ENCODE results near the gene WDFY2. TPM values are rescaled to one million over a fixed set of nuclear protein-coding genes. Genes with fewer than 3 reads are reported as not detected.

Gene WDFY2
- total RNA-seq, 1 donor from 2014 or later = 16.2 TPM

DNA sequence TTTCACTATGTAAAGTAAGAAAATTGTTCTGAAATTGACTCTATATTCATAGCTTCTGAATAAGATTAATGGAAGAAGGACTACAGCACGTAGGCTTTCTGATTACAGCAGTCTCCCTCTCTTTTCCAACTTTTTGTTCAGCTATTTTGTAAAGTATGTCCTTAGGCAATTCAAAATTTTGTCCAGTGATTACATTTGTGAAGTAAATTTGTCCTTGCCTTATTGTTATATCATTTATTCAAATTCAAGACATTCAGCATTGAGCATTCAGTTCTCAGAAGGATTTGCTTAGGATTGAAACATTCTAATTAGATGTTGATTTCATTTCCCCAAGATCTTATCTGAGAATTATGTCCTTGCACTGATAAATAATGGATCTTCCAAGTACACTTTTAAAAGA, 76.6 kb downstream of the WDFY2 start:
- no peak for DNase-seq (ENCODE audit: low read depth)
- Histone ChIP-seq H3K27me3 (ENCODE audit: insufficient read depth, low read length) (no peaks in the 10 kb centered on the region), H3K36me3 (ENCODE audit: insufficient read depth, low read length) (peaks cover 3% of the 10 kb centered on the region), H3K79me2 (ENCODE audit: insufficient read depth, low read length) (peaks cover 60% of the 10 kb centered on the region), H3K27ac (ENCODE audit: low read depth, low read length) (no peak overlapping the region), H3K4me2 (ENCODE audit: low read length) (no peak overlapping the region), H3K4me1 (ENCODE audit: insufficient read depth, low read length) (no peaks in the 10 kb centered on the region), H3K4me3 (ENCODE audit: insufficient read depth, low read depth, low read length) (no peak overlapping the region), H3K9ac (ENCODE audit: low read length) (no peak overlapping the region), H2AFZ (ENCODE audit: low read depth, low read length) (no peak overlapping the region), H3K9me3 (ENCODE audit: insufficient read depth, low read depth, low read length) (no peaks in the 10 kb centered on the region), H4K20me1 (ENCODE audit: insufficient read depth, low read length) (peaks cover 9% of the 10 kb centered on the region)
- H3K4me1 Mint-ChIP-seq (ENCODE audit: low read depth, unreplicated experiment) = peaks cover 13% of the 10 kb centered on the region
- H3K4me3 Mint-ChIP-seq (ENCODE audit: unreplicated experiment) = no peak overlapping the region
- H3K27ac Mint-ChIP-seq (ENCODE audit: unreplicated experiment) = no peak overlapping the region
- H3K36me3 Mint-ChIP-seq (ENCODE audit: low read depth, unreplicated experiment) = peaks cover 13% of the 10 kb centered on the region
- FAIRE-seq = no peak
- peaks cover 5% of the 10 kb centered on the region for H3K9me3 Mint-ChIP-seq (ENCODE audit: unreplicated experiment)
- TF ChIP-seq, protein P1, sequence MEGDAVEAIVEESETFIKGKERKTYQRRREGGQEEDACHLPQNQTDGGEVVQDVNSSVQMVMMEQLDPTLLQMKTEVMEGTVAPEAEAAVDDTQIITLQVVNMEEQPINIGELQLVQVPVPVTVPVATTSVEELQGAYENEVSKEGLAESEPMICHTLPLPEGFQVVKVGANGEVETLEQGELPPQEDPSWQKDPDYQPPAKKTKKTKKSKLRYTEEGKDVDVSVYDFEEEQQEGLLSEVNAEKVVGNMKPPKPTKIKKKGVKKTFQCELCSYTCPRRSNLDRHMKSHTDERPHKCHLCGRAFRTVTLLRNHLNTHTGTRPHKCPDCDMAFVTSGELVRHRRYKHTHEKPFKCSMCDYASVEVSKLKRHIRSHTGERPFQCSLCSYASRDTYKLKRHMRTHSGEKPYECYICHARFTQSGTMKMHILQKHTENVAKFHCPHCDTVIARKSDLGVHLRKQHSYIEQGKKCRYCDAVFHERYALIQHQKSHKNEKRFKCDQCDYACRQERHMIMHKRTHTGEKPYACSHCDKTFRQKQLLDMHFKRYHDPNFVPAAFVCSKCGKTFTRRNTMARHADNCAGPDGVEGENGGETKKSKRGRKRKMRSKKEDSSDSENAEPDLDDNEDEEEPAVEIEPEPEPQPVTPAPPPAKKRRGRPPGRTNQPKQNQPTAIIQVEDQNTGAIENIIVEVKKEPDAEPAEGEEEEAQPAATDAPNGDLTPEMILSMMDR (IDR thresholded peaks at IDR 0.05; ENCODE audit: insufficient read depth, low read depth, low read length) = no peak
- no peak for TF ChIP-seq EZH2 (IDR thresholded peaks at IDR 0.05; ENCODE audit: insufficient read depth, low read length)
- H3K27me3 Mint-ChIP-seq (ENCODE audit: low read depth, unreplicated experiment) = no peaks in the 10 kb centered on the region

DNA sequence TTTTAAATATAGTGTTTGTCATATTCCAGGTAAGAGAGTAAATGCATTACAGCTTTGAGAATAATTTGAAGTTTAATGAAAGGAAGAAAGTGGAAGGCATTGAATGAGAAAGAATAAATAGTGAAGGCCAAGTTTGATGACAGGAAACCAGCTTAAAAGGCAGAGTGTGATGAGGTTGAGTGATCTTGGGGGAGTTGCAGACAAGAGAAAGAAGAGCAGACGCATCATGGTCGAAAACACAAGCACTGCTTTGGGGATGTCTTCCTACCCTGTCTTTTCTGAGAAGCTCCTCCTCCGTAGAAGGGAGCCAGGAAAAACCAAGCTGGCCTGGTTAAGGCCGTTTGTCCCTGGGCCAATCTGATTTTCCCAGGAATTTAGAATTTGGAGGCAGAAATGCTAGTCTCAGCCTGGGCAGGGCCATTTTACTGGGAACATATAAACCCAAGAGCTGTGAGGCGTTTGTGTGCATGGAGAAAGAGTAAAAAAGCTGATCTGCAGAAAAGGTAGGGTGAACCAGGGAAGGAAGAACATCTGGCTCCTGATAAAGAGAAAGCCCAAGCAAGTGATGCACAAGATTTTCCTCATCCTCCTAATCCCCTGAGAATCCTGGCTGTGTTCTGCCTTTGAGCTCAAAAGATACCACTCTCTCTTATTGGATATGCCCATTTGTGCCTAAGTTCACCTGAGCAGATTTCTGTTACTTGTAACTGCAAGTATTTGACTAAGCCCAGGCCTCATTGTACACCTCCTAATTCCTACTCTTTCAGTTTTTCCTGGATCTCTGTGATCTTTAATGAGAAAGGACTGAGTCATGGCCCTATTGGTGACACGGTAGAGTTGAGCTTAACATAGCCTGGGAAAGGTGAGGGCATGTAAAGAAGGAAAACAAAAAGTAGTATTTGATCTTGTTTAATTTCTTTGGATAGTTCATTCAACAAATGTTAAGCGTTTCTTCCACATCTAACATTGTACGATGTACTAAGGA, 80.0 kb downstream of the WDFY2 start:
- Histone ChIP-seq H3K9me3 (ENCODE audit: insufficient read depth, low read depth, low read length) (no peaks in the 10 kb centered on the region), H3K27me3 (ENCODE audit: insufficient read depth, low read length) (no peaks in the 10 kb centered on the region), H3K4me1 (ENCODE audit: insufficient read depth, low read length) (no peaks in the 10 kb centered on the region), H2AFZ (ENCODE audit: low read depth, low read length) (no peak overlapping the region), H3K27ac (ENCODE audit: low read depth, low read length) (no peak overlapping the region), H4K20me1 (ENCODE audit: insufficient read depth, low read length) (peaks cover 7% of the 10 kb centered on the region), H3K9ac (ENCODE audit: low read length) (no peak overlapping the region), H3K4me2 (ENCODE audit: low read length) (no peak overlapping the region), H3K4me3 (ENCODE audit: insufficient read depth, low read depth, low read length) (no peak overlapping the region), H3K36me3 (ENCODE audit: insufficient read depth, low read length) (peaks cover 3% of the 10 kb centered on the region), H3K79me2 (ENCODE audit: insufficient read depth, low read length) (peaks cover 40% of the 10 kb centered on the region)
- peaks cover 13% of the 10 kb centered on the region for H3K36me3 Mint-ChIP-seq (ENCODE audit: low read depth, unreplicated experiment)
- TF ChIP-seq, protein P1 (IDR thresholded peaks at IDR 0.05; ENCODE audit: insufficient read depth, low read depth, low read length) = no peak
- no peak for TF ChIP-seq EZH2 (IDR thresholded peaks at IDR 0.05; ENCODE audit: insufficient read depth, low read length)
- DNase-seq (ENCODE audit: low read depth) (no peak), FAIRE-seq (peak; percentile 62)
- H3K9me3 Mint-ChIP-seq (ENCODE audit: unreplicated experiment) = peaks cover 4% of the 10 kb centered on the region
- H3K4me1 Mint-ChIP-seq (ENCODE audit: low read depth, unreplicated experiment) = peaks cover 25% of the 10 kb centered on the region
- H3K27ac Mint-ChIP-seq (ENCODE audit: unreplicated experiment) = no peak overlapping the region
- H3K27me3 Mint-ChIP-seq (ENCODE audit: low read depth, unreplicated experiment) = no peaks in the 10 kb centered on the region
- no peak overlapping the region for H3K4me3 Mint-ChIP-seq (ENCODE audit: unreplicated experiment)

DNA sequence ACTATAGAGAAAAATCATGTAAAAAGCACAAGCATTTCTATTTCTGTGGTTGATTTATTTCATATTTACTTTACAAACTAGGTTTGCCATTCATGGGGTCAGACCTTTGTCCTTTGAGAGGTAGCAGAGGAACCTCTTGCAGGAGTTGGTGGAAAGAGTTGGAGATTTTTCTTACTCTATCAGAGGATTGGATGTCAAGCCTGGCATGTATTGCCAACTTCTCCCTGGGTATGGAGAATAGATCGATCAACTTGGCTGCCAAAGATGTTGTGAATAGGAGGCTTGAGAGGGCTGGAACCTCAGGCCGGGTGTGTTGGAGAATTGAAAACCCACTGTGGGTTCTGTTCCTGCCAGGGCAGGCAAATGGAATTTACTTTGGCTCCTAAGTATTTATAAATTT, 81.2 kb downstream of the WDFY2 start:
- Histone ChIP-seq H3K4me1 (ENCODE audit: insufficient read depth, low read length) (no peaks in the 10 kb centered on the region), H3K36me3 (ENCODE audit: insufficient read depth, low read length) (peaks cover 3% of the 10 kb centered on the region), H3K27me3 (ENCODE audit: insufficient read depth, low read length) (no peaks in the 10 kb centered on the region), H2AFZ (ENCODE audit: low read depth, low read length) (no peak overlapping the region), H3K79me2 (ENCODE audit: insufficient read depth, low read length) (peaks cover 41% of the 10 kb centered on the region), H3K9me3 (ENCODE audit: insufficient read depth, low read depth, low read length) (no peaks in the 10 kb centered on the region), H3K4me2 (ENCODE audit: low read length) (no peak overlapping the region), H4K20me1 (ENCODE audit: insufficient read depth, low read length) (peaks cover 3% of the 10 kb centered on the region), H3K9ac (ENCODE audit: low read length) (no peak overlapping the region), H3K27ac (ENCODE audit: low read depth, low read length) (no peak overlapping the region), H3K4me3 (ENCODE audit: insufficient read depth, low read depth, low read length) (no peak overlapping the region)
- Mint-ChIP-seq H3K27ac (ENCODE audit: unreplicated experiment) (no peak overlapping the region), H3K36me3 (ENCODE audit: low read depth, unreplicated experiment) (peaks cover 13% of the 10 kb centered on the region), H3K9me3 (ENCODE audit: unreplicated experiment) (peaks cover 4% of the 10 kb centered on the region), H3K27me3 (ENCODE audit: low read depth, unreplicated experiment) (no peaks in the 10 kb centered on the region), H3K4me1 (ENCODE audit: low read depth, unreplicated experiment) (peaks cover 25% of the 10 kb centered on the region), H3K4me3 (ENCODE audit: unreplicated experiment) (no peak overlapping the region)
- DNase-seq (ENCODE audit: low read depth) (no peak), FAIRE-seq (no peak)
- TF ChIP-seq EZH2 (IDR thresholded peaks at IDR 0.05; ENCODE audit: insufficient read depth, low read length) = no peak
- TF ChIP-seq, protein P1 (IDR thresholded peaks at IDR 0.05; ENCODE audit: insufficient read depth, low read depth, low read length) = no peak
